Sigmoid colon (tissue), 4 donors: Measurements from ENCODE around the gene PHF19.

Experiments
- EP300 ChIP-seq, 4 donors: sonication (generic); formaldehyde crosslinking; IDR thresholded peaks; one replicate each; pipeline ENCODE4 v1.6.1; 2017; ENCODE audit warnings: antibody characterized with exemption in 4 of 4
- POLR2A ChIP-seq, 2 donors: fragments of 450-650 bp; IDR thresholded peaks; one replicate each; pipeline ENCODE4 v1.6.1; 2016; ENCODE audit warnings: antibody characterized with exemption in 2 of 2, mild to moderate bottlenecking in 2 of 2, moderate library complexity in 2 of 2
- TF ChIP-seq, protein P1 (sequence below), 4 experiments: fragments of 450-650 bp in 3 of 4; fragments of 200-600 bp in 1 of 4; IDR thresholded peaks; one replicate each; pipeline ENCODE4 v1.5.1; 2016 to 2019; ENCODE audit warnings: antibody characterized with exemption in 4 of 4, mild to moderate bottlenecking in 3 of 4, moderate library complexity in 2 of 4

DNA sequence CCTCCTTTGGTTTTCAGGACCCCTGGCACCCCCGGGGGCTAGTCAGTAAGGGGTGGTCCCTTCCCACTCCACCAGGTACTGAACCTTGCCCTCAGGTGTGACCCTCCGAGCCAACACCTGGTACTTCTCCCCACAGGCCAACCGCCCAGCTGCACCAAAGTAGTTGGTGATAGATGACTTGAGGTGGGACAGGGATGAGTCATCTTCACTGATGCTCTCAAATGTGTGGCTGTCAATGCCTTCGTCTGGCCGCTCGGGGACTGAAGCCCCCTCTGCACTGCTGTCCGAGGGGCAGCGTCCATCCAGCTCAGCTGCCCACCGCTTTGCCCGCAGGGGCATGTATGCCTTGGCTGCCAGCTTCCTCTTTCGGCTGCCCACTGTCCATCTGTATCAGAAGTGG, 19.1 kb downstream of the PHF19 start:
- TF ChIP-seq, protein P1, sequence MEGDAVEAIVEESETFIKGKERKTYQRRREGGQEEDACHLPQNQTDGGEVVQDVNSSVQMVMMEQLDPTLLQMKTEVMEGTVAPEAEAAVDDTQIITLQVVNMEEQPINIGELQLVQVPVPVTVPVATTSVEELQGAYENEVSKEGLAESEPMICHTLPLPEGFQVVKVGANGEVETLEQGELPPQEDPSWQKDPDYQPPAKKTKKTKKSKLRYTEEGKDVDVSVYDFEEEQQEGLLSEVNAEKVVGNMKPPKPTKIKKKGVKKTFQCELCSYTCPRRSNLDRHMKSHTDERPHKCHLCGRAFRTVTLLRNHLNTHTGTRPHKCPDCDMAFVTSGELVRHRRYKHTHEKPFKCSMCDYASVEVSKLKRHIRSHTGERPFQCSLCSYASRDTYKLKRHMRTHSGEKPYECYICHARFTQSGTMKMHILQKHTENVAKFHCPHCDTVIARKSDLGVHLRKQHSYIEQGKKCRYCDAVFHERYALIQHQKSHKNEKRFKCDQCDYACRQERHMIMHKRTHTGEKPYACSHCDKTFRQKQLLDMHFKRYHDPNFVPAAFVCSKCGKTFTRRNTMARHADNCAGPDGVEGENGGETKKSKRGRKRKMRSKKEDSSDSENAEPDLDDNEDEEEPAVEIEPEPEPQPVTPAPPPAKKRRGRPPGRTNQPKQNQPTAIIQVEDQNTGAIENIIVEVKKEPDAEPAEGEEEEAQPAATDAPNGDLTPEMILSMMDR (IDR thresholded peaks at IDR 0.05) = no peak
- no peak for TF ChIP-seq EP300 (IDR thresholded peaks at IDR 0.05)
- no peak for TF ChIP-seq POLR2A (IDR thresholded peaks at IDR 0.05)
